Muscle layer of duodenum (tissue), 2 donors: ENCODE results near the gene B4GALT5.

Source experiments
- H3K27ac ChIP-seq: one replicate; pipeline ENCODE4 v1.7.0; 2013; ENCODE audit warnings: mild to moderate bottlenecking, low read length
- H3K27me3 ChIP-seq: one replicate; pipeline ENCODE4 v1.7.0; 2013; ENCODE audit warnings: low read depth, mild to moderate bottlenecking, control low read depth, low read length
- H3K36me3 ChIP-seq, 2 donors: one replicate each; pipeline ENCODE4 v1.7.0; 2013; ENCODE audit warnings: low read length in 2 of 2, control low read depth in 1 of 2, mild to moderate bottlenecking in 1 of 2; ENCODE audit not compliant: insufficient read depth in 2 of 2, control insufficient read depth in 1 of 2
- H3K4me1 ChIP-seq, 2 donors: one replicate each; pipeline ENCODE4 v1.7.0; 2013; ENCODE audit warnings: low read length in 2 of 2, mild to moderate bottlenecking in 2 of 2, control low read depth in 1 of 2, moderate library complexity in 1 of 2; ENCODE audit not compliant: insufficient read depth in 2 of 2, control insufficient read depth in 1 of 2
- H3K4me3 ChIP-seq, 2 donors: one replicate each; pipeline ENCODE4 v1.7.0; 2013; ENCODE audit warnings: low read length in 2 of 2, low read depth in 1 of 2, mild to moderate bottlenecking in 1 of 2
- H3K9me3 ChIP-seq, 2 donors: one replicate each; pipeline ENCODE4 v1.7.0; 2013; ENCODE audit warnings: low read length in 2 of 2, control low read depth in 1 of 2, mild to moderate bottlenecking in 1 of 2; ENCODE audit not compliant: control insufficient read depth in 1 of 2
- donor health status: healthy.

The B4GALT5 gene

GRCh38 chr20:49595346-49595745 lies 118.3 kb downstream of the B4GALT5 start:
- no peaks in the 10 kb centered on the region for H3K4me1 ChIP-seq
- H3K27me3 ChIP-seq: no peaks in the 10 kb centered on the region
- no peaks in the 10 kb centered on the region for H3K36me3 ChIP-seq
- peak overlapping the region; percentile 45 for H3K27ac ChIP-seq
- no peaks in the 10 kb centered on the region for H3K9me3 ChIP-seq
- H3K4me3 ChIP-seq: no peak overlapping the region

GRCh38 chr20:49594931-49595315 lies 118.8 kb downstream of the B4GALT5 start:
- Histone ChIP-seq H3K27me3 (no peaks in the 10 kb centered on the region), H3K4me3 (no peak overlapping the region), H3K4me1 (no peaks in the 10 kb centered on the region), H3K36me3 (no peaks in the 10 kb centered on the region), H3K27ac (peak overlapping the region; percentile 75), H3K9me3 (no peaks in the 10 kb centered on the region)

- H3K4me3 ChIP-seq: no peak overlapping the region
- H3K27ac ChIP-seq: peak overlapping the region; percentile 75
- H3K4me1 ChIP-seq: no peaks in the 10 kb centered on the region
- no peaks in the 10 kb centered on the region for H3K9me3 ChIP-seq
- H3K36me3 ChIP-seq: no peaks in the 10 kb centered on the region
- H3K27me3 ChIP-seq: no peaks in the 10 kb centered on the region
Observed at GRCh38 chr20:49594143-49594930, 119.3 kb downstream of the B4GALT5 start.

DNA sequence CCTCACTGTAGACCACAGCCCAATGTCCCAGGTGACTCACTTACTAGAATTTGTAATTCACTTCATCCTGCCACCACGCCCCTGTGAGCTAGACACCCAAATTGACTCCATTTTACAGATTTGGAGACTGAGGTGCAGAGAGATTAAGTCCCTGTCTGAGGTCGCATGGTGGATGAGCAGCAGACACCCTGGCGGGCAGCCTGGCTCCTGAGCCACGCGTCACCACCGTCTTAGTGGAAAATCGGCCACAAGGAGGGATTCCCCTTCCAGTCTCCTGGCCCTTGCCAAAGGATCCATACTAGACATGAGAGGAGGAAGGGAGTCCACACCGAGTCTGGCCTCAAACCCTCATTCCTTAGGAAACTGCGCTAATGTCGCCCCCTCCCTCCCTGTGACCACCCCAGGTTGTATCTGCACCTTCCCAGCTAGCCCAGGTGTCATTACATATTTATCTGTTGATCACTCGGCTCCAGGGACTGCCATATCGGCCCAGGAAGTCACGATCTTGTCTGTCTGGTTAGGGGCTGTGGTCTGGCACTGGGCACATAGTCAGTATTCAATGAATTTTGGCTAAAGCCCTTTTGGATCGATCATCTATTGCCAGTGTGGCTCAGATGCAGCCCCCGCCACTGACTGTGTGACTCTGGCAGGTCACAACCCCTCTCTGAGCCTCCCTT lies 120.1 kb downstream of the B4GALT5 start:
- Histone ChIP-seq H3K27ac (peak overlapping the region; percentile 75), H3K9me3 (no peaks in the 10 kb centered on the region), H3K36me3 (no peaks in the 10 kb centered on the region), H3K4me1 (no peaks in the 10 kb centered on the region), H3K27me3 (no peaks in the 10 kb centered on the region), H3K4me3 (no peak overlapping the region)

- Histone ChIP-seq H3K27me3 (no peaks in the 10 kb centered on the region), H3K27ac (peak overlapping the region; percentile 74), H3K9me3 (no peaks in the 10 kb centered on the region), H3K4me1 (no peaks in the 10 kb centered on the region), H3K4me3 (no peak overlapping the region), H3K36me3 (no peaks in the 10 kb centered on the region)
Observed at GRCh38 chr20:49592120-49592519, 121.6 kb downstream of the B4GALT5 start.

- Histone ChIP-seq H3K27ac (peak overlapping the region; percentile 74), H3K27me3 (no peaks in the 10 kb centered on the region), H3K4me3 (no peak overlapping the region), H3K4me1 (no peaks in the 10 kb centered on the region), H3K36me3 (no peaks in the 10 kb centered on the region), H3K9me3 (no peaks in the 10 kb centered on the region)
Observed at GRCh38 chr20:49591217-49591865, 122.3 kb downstream of the B4GALT5 start.

- Histone ChIP-seq H3K36me3 (no peaks in the 10 kb centered on the region), H3K27me3 (no peaks in the 10 kb centered on the region), H3K27ac (peak overlapping the region; percentile 74), H3K9me3 (no peaks in the 10 kb centered on the region), H3K4me1 (peaks cover 0 to 6% of the 10 kb centered on the region in 2 donors), H3K4me3 (no peak overlapping the region)
Observed at GRCh38 chr20:49590163-49591017, 123.3 kb downstream of the B4GALT5 start.

DNA sequence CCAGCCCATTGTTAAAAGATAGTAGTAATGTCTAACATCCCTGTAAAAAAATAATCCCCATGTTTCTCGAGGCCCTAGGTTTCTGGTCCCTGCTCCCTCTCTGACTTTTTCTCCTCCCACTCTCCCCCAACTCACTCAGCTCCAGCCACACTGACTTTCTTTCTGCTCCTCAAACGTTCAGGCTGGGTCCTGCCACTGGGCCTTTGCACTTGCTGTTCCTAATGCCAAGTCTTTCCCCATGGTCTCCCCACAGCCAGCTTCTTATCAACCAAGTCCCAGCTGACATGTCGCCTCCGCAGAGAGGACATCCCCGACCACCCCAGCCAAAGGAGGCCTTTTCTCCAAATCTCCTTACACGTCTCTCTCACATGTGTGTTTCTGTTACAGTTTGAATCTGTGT lies 123.9 kb downstream of the B4GALT5 start:
- peak overlapping the region; percentile 10 for H3K27ac ChIP-seq
- no peak overlapping the region for H3K4me3 ChIP-seq
- no peaks in the 10 kb centered on the region for H3K9me3 ChIP-seq
- H3K4me1 ChIP-seq: peaks cover 3 to 11% of the 10 kb centered on the region in 2 donors
- H3K36me3 ChIP-seq: no peaks in the 10 kb centered on the region
- no peaks in the 10 kb centered on the region for H3K27me3 ChIP-seq

GRCh38 chr20:49587111-49587570 lies 126.5 kb downstream of the B4GALT5 start:
- Histone ChIP-seq H3K4me1 (peaks cover 14 to 20% of the 10 kb centered on the region in 2 donors), H3K9me3 (peaks cover 0 to 4% of the 10 kb centered on the region in 2 donors), H3K27ac (peak overlapping the region; percentile 7), H3K36me3 (no peaks in the 10 kb centered on the region), H3K27me3 (no peaks in the 10 kb centered on the region), H3K4me3 (no peak overlapping the region)

- H3K27me3 ChIP-seq: no peaks in the 10 kb centered on the region
- H3K4me1 ChIP-seq: peaks cover 14 to 21% of the 10 kb centered on the region in 2 donors
- peak overlapping the region; percentile 83 for H3K27ac ChIP-seq
- no peak overlapping the region for H3K4me3 ChIP-seq
- H3K9me3 ChIP-seq: peaks cover 0 to 4% of the 10 kb centered on the region in 2 donors
- H3K36me3 ChIP-seq: no peaks in the 10 kb centered on the region
Observed at GRCh38 chr20:49585585-49586245, 128.0 kb downstream of the B4GALT5 start.
